Heart right ventricle (tissue), 16 donors: Measurements from ENCODE around the gene TECR. TPM values are rescaled to one million over a fixed set of nuclear protein-coding genes. Genes with fewer than 3 reads are reported as not detected.
"Not testable (repeated sequence)": the region's sequence is repeated elsewhere in the genome, so short reads cannot be mapped to it uniquely, and the experiment has no call there.

ENCODE experiments used
- ATAC-seq, 8 donors: fragments of 200-7000 bp; cut with Tn5 transposase; one replicate each; pipeline ENCODE4 v1.9.1; 2020; ENCODE audit warnings: mild to moderate bottlenecking in 8 of 8, moderate library complexity in 8 of 8, moderate number of reproducible peaks in 1 of 8
- DNase-seq, 2 donors: peaks; one replicate each; pipeline ENCODE4 v3.0.0-alpha.2; 2020
- H3K27ac ChIP-seq, 10 donors: fragments of 200-600 bp; sonication (generic) in 2 of 10; one replicate each; pipeline versions ENCODE4 v1.5.0 to v1.8.0; 2020 to 2022; ENCODE audit warnings: mild to moderate bottlenecking in 3 of 10
- H3K27me3 ChIP-seq, 7 donors: fragments of 200-600 bp; one replicate each; pipeline ENCODE4 v1.8.0; 2021 to 2022; ENCODE audit warnings: mild to moderate bottlenecking in 2 of 7
- H3K36me3 ChIP-seq, 9 donors: fragments of 200-600 bp; sonication (generic) in 1 of 9; one replicate each; pipeline versions ENCODE4 v1.5.0 to v1.8.0; 2020 to 2022; ENCODE audit warnings: mild to moderate bottlenecking in 2 of 9
- H3K4me1 ChIP-seq, 9 donors: fragments of 200-600 bp; sonication (generic) in 1 of 9; one replicate each; pipeline versions ENCODE4 v1.5.0 to v1.8.0; 2020 to 2022; ENCODE audit warnings: mild to moderate bottlenecking in 4 of 9
- H3K4me3 ChIP-seq, 10 donors: fragments of 200-600 bp; sonication (generic) in 2 of 10; one replicate each; pipeline versions ENCODE4 v1.5.0 to v1.8.0; 2020 to 2022; ENCODE audit warnings: mild to moderate bottlenecking in 7 of 10, moderate library complexity in 2 of 10
- H3K9me3 ChIP-seq, 11 donors: fragments of 200-600 bp in 10 of 11; sonication (generic) in 2 of 11; one replicate each; pipeline versions ENCODE4 v1.5.0 to v1.8.0; 2013 to 2022; ENCODE audit warnings: mild to moderate bottlenecking in 2 of 11, control low read depth in 1 of 11, moderate library complexity in 1 of 11
- WGBS, 2 donors: extraction: QIAGEN DNeasy Blood & Tissue Kit; methylation state at CpG; one replicate each; pipeline ENCODE4 v1.1.7; 2013; ENCODE audit warnings: inconsistent platforms in 1 of 2; 5-methylcytosine and 5-hydroxymethylcytosine counted together
- intact Hi-C, 10 donors: fragments of 100-400 bp; cut with DNase I; formaldehyde crosslinking; loops; one replicate each; pipeline versions ENCODE4 v1.11.1 to v1.14.2; 2022
- polyA plus RNA-seq, 2 donors: library from polyadenylated mRNA; stranded (reverse); fragments of 200-250 nt; gene quantifications; one replicate each; pipeline ENCODE4 v1.2.3, GENCODE V29; 2013
- total RNA-seq, 10 donors: library from RNA; stranded (reverse); fragmentation: NEBNext Ultra II Directional in 3 of 10; extraction: Animal tissue kit (Norgen Biotek cat#: 25700) in 3 of 10; gene quantifications; one replicate each; pipeline versions ENCODE4 v1.2.1 to v1.2.4, GENCODE V29; 2021 to 2023
- TF ChIP-seq, protein P1 (sequence below), 9 donors: fragments of 200-600 bp; sonication (generic) in 2 of 9; IDR thresholded peaks; one replicate each; pipeline versions ENCODE4 v1.5.0 to v1.8.0; 2021 to 2022; ENCODE audit warnings: antibody characterized with exemption in 9 of 9, mild to moderate bottlenecking in 5 of 9, moderate library complexity in 1 of 9
- donor health status: Arrhythmogenic right ventricular cardiomyopathy.
- donor health status: ischemic (EF 13 %, LVEDD 7.1; RV severe dilation, severe dysfunction).
- donor health status: healthy with polysubstance abuse.
- donor health status: DM: no; HTN: yes; CAD: no.
- donor health status: DM: no; HTN: no; CAD: no.
- donor health status: ischemic (EF 25% LVEDD 6.9; RV normal size, moderate dysfunction).
- donor health status: ischemic (EF 25% LVEDD 5.7; RV mildly dilated, moderate dysfunction).
- donor health status: healthy.
- donor health status: DM: yes; HTN: yes; CAD: no.
- donor health status: Ischemic cardiomyopathy.
- donor health status: ischemic (EF 35%, LVEDD 5.7; RV mildly dilated, moderate dysfunction).
- donor health status: nonischemic (EF 11% LVEDD 7.7; RV severe dilation, severe dysfunction).
- donor health status: DM: yes; HTN: yes; CAD: no.
- donor health status: PGD.
- donor health status: ischemic (EF 29% LVEDD 5.4; RV normal size, mild dysfunction).
- donor health status: nonischemic (EF 23%, LVEDD 6.1; RV moderate dilation, normal function).

TECR gene
- total and polyA plus RNA-seq, 12 donors, result 61.4 to 194 (median 75.7) TPM

DNA sequence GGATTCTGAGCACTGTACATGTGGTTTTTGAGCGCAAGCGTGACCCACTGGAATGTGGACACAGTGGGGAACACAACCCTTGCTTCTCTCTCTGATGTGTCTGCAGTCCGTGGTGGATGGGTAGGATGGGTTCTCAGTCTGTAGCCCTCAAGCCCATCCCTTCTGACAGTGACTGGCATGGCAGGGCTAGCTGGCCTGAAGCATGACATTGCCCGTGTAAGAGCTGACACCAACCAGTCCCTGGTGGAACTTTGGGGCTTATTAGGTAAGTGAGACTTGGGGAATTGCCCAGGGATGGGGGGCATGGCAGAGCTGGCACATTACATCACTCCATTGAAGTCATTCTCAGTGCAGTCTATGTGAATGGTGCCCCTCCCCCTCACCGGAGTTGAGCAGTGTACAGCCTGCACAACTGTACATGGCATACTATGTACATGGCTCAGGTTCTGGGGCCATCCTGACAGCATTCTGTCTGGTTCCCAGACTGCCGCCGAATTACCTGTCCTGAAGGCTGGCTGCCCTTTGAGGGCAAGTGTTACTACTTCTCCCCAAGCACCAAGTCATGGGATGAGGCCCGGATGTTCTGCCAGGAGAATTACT, 70.3 kb downstream of the TECR start:
- H3K27ac ChIP-seq, result no peak overlapping the region
- no peaks in the 10 kb centered on the region for H3K36me3 ChIP-seq
- TF ChIP-seq, protein P1, sequence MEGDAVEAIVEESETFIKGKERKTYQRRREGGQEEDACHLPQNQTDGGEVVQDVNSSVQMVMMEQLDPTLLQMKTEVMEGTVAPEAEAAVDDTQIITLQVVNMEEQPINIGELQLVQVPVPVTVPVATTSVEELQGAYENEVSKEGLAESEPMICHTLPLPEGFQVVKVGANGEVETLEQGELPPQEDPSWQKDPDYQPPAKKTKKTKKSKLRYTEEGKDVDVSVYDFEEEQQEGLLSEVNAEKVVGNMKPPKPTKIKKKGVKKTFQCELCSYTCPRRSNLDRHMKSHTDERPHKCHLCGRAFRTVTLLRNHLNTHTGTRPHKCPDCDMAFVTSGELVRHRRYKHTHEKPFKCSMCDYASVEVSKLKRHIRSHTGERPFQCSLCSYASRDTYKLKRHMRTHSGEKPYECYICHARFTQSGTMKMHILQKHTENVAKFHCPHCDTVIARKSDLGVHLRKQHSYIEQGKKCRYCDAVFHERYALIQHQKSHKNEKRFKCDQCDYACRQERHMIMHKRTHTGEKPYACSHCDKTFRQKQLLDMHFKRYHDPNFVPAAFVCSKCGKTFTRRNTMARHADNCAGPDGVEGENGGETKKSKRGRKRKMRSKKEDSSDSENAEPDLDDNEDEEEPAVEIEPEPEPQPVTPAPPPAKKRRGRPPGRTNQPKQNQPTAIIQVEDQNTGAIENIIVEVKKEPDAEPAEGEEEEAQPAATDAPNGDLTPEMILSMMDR (IDR thresholded peaks at IDR 0.05), result no peak
- DNase-seq (no peak), ATAC-seq (no peak)
- peaks cover 0 to 6% (median 0%) of the 10 kb centered on the region in 7 donors for H3K27me3 ChIP-seq
- WGBS, 2 donors, result 88 to 89% methylated on average over 8 of the region's 8 CpGs
- no peak overlapping the region for H3K4me3 ChIP-seq
- H3K9me3 ChIP-seq, result peaks cover 0 to 16% (median 0%) of the 10 kb centered on the region in 11 donors
- no peaks in the 10 kb centered on the region for H3K4me1 ChIP-seq
- intact Hi-C loops, result no loop called here

DNA sequence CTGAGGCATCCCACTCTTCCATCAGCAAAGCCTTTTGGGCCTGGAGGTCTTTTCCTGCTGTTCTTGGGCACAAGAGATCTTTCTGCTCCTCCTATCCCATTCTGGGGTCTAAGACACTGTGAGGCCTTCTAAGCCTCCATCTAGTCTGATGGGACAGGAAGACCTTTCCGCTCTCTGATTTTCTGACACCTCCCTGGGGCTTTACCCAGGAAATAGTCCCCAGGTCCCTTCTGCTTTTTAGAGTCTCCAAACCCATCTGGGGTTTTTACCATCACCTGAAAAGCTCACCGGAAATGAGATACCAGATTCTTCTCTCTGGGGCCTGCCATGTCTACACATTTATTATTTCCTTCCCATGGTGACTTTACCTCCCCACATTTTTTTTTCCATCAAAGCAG, 74.6 kb downstream of the TECR start:
- ATAC-seq (no peak), DNase-seq (no peak)
- Histone ChIP-seq H3K27ac (no peak overlapping the region), H3K4me1 (no peaks in the 10 kb centered on the region), H3K4me3 (no peak overlapping the region), H3K36me3 (no peaks in the 10 kb centered on the region), H3K9me3 (peaks cover 0 to 16% (median 0%) of the 10 kb centered on the region in 11 donors), H3K27me3 (peaks cover 0 to 8% (median 0%) of the 10 kb centered on the region in 7 donors)
- 85 to 88% methylated on average over 2 of the region's 2 CpGs for WGBS, 2 donors
- TF ChIP-seq, protein P1 (IDR thresholded peaks at IDR 0.05), result no peak
- intact Hi-C loops, result no loop called here

DNA sequence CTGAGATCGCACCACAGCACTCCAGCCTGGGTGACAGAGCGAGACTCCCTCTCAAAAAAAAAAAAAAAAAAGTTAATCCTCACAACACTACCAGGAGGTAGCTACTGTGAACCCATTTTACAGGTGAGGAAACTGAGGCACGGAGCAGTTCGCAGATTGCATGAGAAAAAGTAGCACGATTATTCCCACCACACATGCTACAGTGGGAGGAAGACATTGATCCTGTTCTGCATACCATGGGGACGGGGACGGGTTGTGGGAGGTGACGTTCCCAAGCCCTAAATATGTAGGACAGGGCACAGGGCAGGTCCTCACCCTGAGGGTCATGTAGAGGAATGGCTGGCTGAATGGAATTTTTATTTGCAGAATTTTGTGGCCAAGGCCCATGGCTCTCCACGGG, 77.2 kb downstream of the TECR start:
- 67 to 68% methylated on average over 9 of the region's 9 CpGs for WGBS, 2 donors
- DNase-seq (no peak), ATAC-seq (no peak)
- Histone ChIP-seq H3K9me3 (peaks cover 0 to 14% (median 0%) of the 10 kb centered on the region in 11 donors), H3K4me3 (no peak overlapping the region), H3K36me3 (no peaks in the 10 kb centered on the region), H3K27me3 (peaks cover 0 to 5% (median 0%) of the 10 kb centered on the region in 7 donors), H3K4me1 (no peaks in the 10 kb centered on the region), H3K27ac (no peak overlapping the region)
- intact Hi-C loops, result no loop called here
- TF ChIP-seq, protein P1 (IDR thresholded peaks at IDR 0.05), result no peak

DNA sequence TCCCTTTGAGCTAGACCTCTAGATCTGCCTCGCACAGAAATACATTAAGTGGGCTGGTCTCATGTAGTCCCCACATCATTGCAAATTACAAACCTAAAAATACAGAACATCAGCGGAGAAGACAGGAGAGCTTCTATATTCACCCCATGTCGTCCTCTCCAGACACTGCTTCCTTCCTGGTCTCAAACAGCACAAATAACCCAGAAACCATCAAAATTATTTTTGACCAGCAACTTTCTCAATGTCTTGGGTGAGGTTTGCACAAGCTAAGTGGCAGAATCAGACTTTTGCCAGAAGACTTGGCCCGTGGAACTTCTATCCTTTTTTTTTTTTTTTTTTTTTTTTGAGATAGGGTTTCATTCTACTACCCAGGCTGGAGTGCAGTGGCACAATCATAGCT, 81.7 kb downstream of the TECR start:
- peaks cover 0 to 3% (median 0%) of the 10 kb centered on the region in 7 donors for H3K27me3 ChIP-seq
- ATAC-seq, result no peak
- intact Hi-C loops, result no loop called here
- H3K9me3 ChIP-seq, result no peaks in the 10 kb centered on the region
- DNase-seq, result no peak
- no peak overlapping the region for H3K4me3 ChIP-seq
- TF ChIP-seq, protein P1 (IDR thresholded peaks at IDR 0.05), result no peak
- 62 to 67% methylated on average over 4 of the region's 4 CpGs for WGBS, 2 donors
- no peaks in the 10 kb centered on the region for H3K36me3 ChIP-seq
- H3K4me1 ChIP-seq, result peaks cover 0 to 20% (median 0%) of the 10 kb centered on the region in 9 donors
- H3K27ac ChIP-seq, result no peak overlapping the region

DNA sequence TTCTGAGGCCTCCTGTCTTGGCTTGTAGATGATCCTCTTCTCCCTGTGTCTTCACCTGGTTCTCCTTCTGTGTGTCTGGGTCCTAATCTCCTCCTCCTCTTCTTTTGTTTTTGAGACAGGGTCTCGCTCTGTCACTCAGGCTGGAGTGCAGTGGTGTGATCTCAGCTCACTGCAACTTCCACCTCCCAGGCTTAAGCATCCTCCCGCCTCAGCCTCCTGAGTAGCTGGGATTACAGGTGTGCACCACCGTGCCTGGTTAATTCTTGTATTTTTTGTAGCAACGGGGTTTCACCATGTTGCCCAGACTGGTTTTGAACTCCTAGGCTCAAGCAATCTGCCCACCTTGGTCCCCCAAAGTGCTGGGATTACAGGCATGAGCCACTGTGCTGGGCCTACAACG, 82.8 kb downstream of the TECR start:
- H3K9me3 ChIP-seq, DNase-seq, H3K27me3 ChIP-seq, ATAC-seq, intact Hi-C loops, H3K36me3 ChIP-seq, H3K27ac ChIP-seq, H3K4me3 ChIP-seq: not testable (repeated sequence)
- peaks cover 0 to 27% (median 0%) of the 10 kb centered on the region in 9 donors for H3K4me1 ChIP-seq
- WGBS, 2 donors, result 73 to 80% methylated on average over 5 of the region's 5 CpGs
